IMR-90 (cell line): ENCODE results near the gene FOXQ1. TPM values are rescaled to one million over a fixed set of nuclear protein-coding genes. Genes with fewer than 3 reads are reported as not detected.

Experiments used
- ATAC-seq: fragments of 200-7000 bp; cut with Tn5 transposase; 2 replicates; pipeline ENCODE4 v1.9.1; 2020; ENCODE audit warnings: low read depth, mild to moderate bottlenecking, moderate library complexity
- BruUV-seq: library from RNA; stranded (reverse); fragments of 400-500 nt; replicated peaks from 2 replicates; lab custom pipeline; 2021; lab: Mats Ljungman, UMichigan
- CTCF ChIA-PET: fragments of 300-600 bp; formaldehyde crosslinking; extraction: SDS; loops from one replicate; lab custom pipeline; 2021; ENCODE audit warnings: antibody characterized with exemption; lab: Yijun Ruan, JAX
- POLR2A ChIA-PET: fragments of 300-600 bp; sonication (Branson Sonifier 250); formaldehyde crosslinking; loops from one replicate; lab custom pipeline; 2022; ENCODE audit warnings: antibody characterized with exemption; ENCODE audit not compliant: unreplicated experiment; lab: Charles Lee
- DNase-seq: peaks from one replicate; pipeline ENCODE4 v3.0.0; 2013
- H2AFZ ChIP-seq: replicated peaks from 2 replicates; pipeline ENCODE3; 2013; ENCODE audit warnings: low read length, mild to moderate bottlenecking; ENCODE audit not compliant: poor library complexity
- H2AK5ac ChIP-seq: 2 replicates; pipeline ENCODE4 v1.6.1; 2013; ENCODE audit warnings: low read depth, low read length, inconsistent platforms
- H2AK9ac ChIP-seq: replicated peaks from 2 replicates; pipeline ENCODE3; 2013; ENCODE audit warnings: mild to moderate bottlenecking, low read depth, low read length, moderate library complexity; ENCODE audit not compliant: poor library complexity
- H2BK120ac ChIP-seq: 2 replicates; pipeline ENCODE4 v1.6.1; 2013; ENCODE audit warnings: low read depth, low read length, inconsistent platforms
- H2BK15ac ChIP-seq: 3 replicates; pipeline ENCODE4 v1.6.1; 2013; ENCODE audit warnings: low read depth, low read length, inconsistent platforms
- H2BK20ac ChIP-seq: 2 replicates; pipeline ENCODE4 v1.6.1; 2013; ENCODE audit warnings: low read depth, mild to moderate bottlenecking, inconsistent platforms, low read length, moderate library complexity
- H2BK5ac ChIP-seq: 2 replicates; pipeline ENCODE4 v1.6.1; 2013; ENCODE audit warnings: mild to moderate bottlenecking, low read depth, low read length, inconsistent platforms; ENCODE audit not compliant: poor library complexity, severe bottlenecking
- H3K14ac ChIP-seq: replicated peaks from 2 replicates; pipeline ENCODE4 v1.6.1; 2013; ENCODE audit warnings: low read depth, low read length, inconsistent platforms
- H3K18ac ChIP-seq: 2 replicates; pipeline ENCODE4 v1.6.1; 2013; ENCODE audit warnings: low read depth, low read length, control low read depth
- H3K23ac ChIP-seq: 2 replicates; pipeline ENCODE4 v1.6.1; 2013; ENCODE audit warnings: low read depth, low read length, inconsistent platforms
- H3K27ac ChIP-seq: 2 replicates; pipeline ENCODE4 v1.5.1; 2013; ENCODE audit warnings: mild to moderate bottlenecking, control low read depth, low read length; ENCODE audit not compliant: insufficient read depth
- H3K27me3 ChIP-seq: 2 replicates; pipeline ENCODE4 v1.6.1; 2013; ENCODE audit warnings: low read length; ENCODE audit not compliant: control insufficient read depth, insufficient read depth
- H3K36me3 ChIP-seq: 2 replicates; pipeline ENCODE4 v1.6.1; 2013; ENCODE audit warnings: low read length, mixed read lengths; ENCODE audit not compliant: control insufficient read depth, insufficient read depth
- H3K4ac ChIP-seq: 2 replicates; pipeline ENCODE4 v1.6.1; 2013; ENCODE audit warnings: low read depth, low read length, inconsistent platforms
- H3K4me1 ChIP-seq: 2 replicates; pipeline ENCODE4 v1.6.1; 2013; ENCODE audit warnings: low read length, mixed read lengths; ENCODE audit not compliant: control insufficient read depth, insufficient read depth
- H3K4me2 ChIP-seq: 2 replicates; pipeline ENCODE4 v1.6.1; 2013; ENCODE audit warnings: low read depth, mild to moderate bottlenecking, control low read depth, low read length, moderate library complexity
- H3K4me3 ChIP-seq: 2 replicates; pipeline ENCODE4 v1.5.1; 2013; ENCODE audit warnings: low read depth, mild to moderate bottlenecking, control low read depth, low read length, moderate library complexity; ENCODE audit not compliant: insufficient read depth
- H3K56ac ChIP-seq: 2 replicates; pipeline ENCODE4 v1.6.1; 2013; ENCODE audit warnings: low read length, inconsistent platforms; ENCODE audit not compliant: insufficient read depth; ENCODE audit errors: extremely low read depth
- H3K79me1 ChIP-seq, 2 experiments: 2 replicates each; pipeline ENCODE4 v1.6.1; 2013; ENCODE audit warnings: low read length in 2 of 2, inconsistent platforms in 1 of 2, low read depth in 1 of 2
- H3K9ac ChIP-seq: 2 replicates; pipeline ENCODE4 v1.6.1; 2013; ENCODE audit warnings: low read depth, low read length, control low read depth
- H3K9me1 ChIP-seq: 2 replicates; pipeline ENCODE4 v1.6.1; 2013; ENCODE audit warnings: low read length, inconsistent platforms; ENCODE audit not compliant: insufficient read depth
- H3K9me3 ChIP-seq: 2 replicates; pipeline ENCODE4 v1.6.1; 2013; ENCODE audit warnings: low read length; ENCODE audit not compliant: control insufficient read depth, insufficient read depth
- H4K20me1 ChIP-seq: 2 replicates; pipeline ENCODE4 v1.6.1; 2013; ENCODE audit warnings: low read length, inconsistent platforms; ENCODE audit not compliant: insufficient read depth
- H4K5ac ChIP-seq: 2 replicates; pipeline ENCODE4 v1.6.1; 2013; ENCODE audit warnings: mild to moderate bottlenecking, low read depth, low read length, control low read depth
- H4K8ac ChIP-seq, 2 experiments: 2 replicates each; pipeline ENCODE4 v1.6.1; 2013; ENCODE audit warnings: low read depth in 2 of 2, low read length in 2 of 2, control low read depth in 1 of 2, inconsistent platforms in 1 of 2
- H4K91ac ChIP-seq: 2 replicates; pipeline ENCODE4 v1.6.1; 2013; ENCODE audit warnings: low read depth, low read length, inconsistent platforms; ENCODE audit not compliant: insufficient read depth
- CHD1 ChIP-seq: IDR thresholded peaks from 2 replicates; pipeline ENCODE4 v1.6.1; 2012; ENCODE audit warnings: low read depth, low read length, improper control_type of control experiment
- NFE2L2 ChIP-seq: fragments of 150-350 bp; IDR thresholded peaks from 2 replicates; pipeline ENCODE4 v1.6.1; 2016; ENCODE audit warnings: low read depth, mild to moderate bottlenecking, low read length
- RCOR1 ChIP-seq: IDR thresholded peaks from 2 replicates; pipeline ENCODE4 v1.6.1; 2012; ENCODE audit warnings: mild to moderate bottlenecking, low read length, improper control_type of control experiment; ENCODE audit not compliant: insufficient replicate concordance
- SMC3 ChIP-seq: fragments of 150-350 bp; IDR thresholded peaks from 2 replicates; pipeline ENCODE4 v1.6.1; 2016; ENCODE audit warnings: low read depth, mild to moderate bottlenecking, antibody characterized with exemption, low read length, moderate library complexity
- WGBS, 2 experiments: methylation state at CpG; one replicate each; pipeline versions ENCODE4 v1.1.5 to v1.1.7; 2013; ENCODE audit warnings: missing lambda C conversion rate in 2 of 2; ENCODE audit not compliant: insufficient read length in 1 of 2; ENCODE audit errors: extremely low coverage in 2 of 2; 5-methylcytosine and 5-hydroxymethylcytosine counted together
- dilution Hi-C: fragments of 300-500 bp; cut with HindIII; formaldehyde crosslinking; loops from one replicate; pipeline ENCODE4 v1.14.3; 2018; ENCODE audit warnings: low sequenced_read_pairs; ENCODE audit not compliant: unreplicated experiment
- in situ Hi-C: fragments of 300-500 bp; cut with MboI; formaldehyde crosslinking; loops from 3 replicates; pipeline ENCODE4 v1.14.3; 2019; ENCODE audit warnings: low sequenced_read_pairs, inconsistent platforms, mixed read lengths
- intact Hi-C: fragments of 100-400 bp; cut with micrococcal nuclease; formaldehyde crosslinking; loops from 2 replicates; pipeline ENCODE4 v1.10.0; 2022
- polyA plus RNA-seq, 3 experiments: library from polyadenylated mRNA; depleted of rRNA; stranded (reverse); fragments of >200 nt; gene quantifications; 2 replicates each; pipeline ENCODE4 v1.2.3, GENCODE V29; 2012; ENCODE audit warnings: low replicate concordance in 1 of 3
- total RNA-seq: library from RNA; depleted of rRNA; stranded (reverse); fragments of >200 nt; gene quantifications from 2 replicates; pipeline ENCODE4 v1.2.3, GENCODE V29; 2012

The FOXQ1 gene
- total and polyA plus RNA-seq, 2 of the 4 experiments (the other 2 are of a cell fraction), result not detected

DNA sequence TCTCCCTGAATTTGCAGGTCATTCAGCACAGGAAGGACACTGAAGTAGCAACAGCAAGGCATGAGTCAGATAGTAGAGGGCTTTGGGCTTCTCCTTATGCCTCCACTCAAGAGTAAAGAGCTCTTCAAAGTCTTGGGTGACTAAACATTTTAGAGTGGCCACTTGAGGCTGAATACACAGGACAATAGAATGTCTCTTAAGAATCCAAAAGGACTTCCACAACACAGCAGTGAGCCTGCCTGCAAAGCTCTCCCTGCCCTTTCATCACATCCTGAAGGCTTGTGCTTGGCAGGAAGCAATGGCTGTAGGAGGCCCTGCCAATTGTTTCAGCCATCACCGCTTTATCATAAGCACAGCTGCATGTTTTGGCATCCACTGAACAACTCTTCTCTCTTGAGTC lies 36.8 kb downstream of the FOXQ1 start:
- Histone ChIP-seq H2AK5ac (no peak overlapping the region), H3K14ac (no peak overlapping the region), H2BK20ac (no peak overlapping the region), H3K9ac (no peak overlapping the region), H3K4me3 (no peak overlapping the region), H3K27ac (no peak overlapping the region), H4K8ac (no peak overlapping the region), H3K23ac (no peak overlapping the region), H3K18ac (no peak overlapping the region), H4K20me1 (no peaks in the 10 kb centered on the region), H2BK5ac (no peak overlapping the region), H4K5ac (no peak overlapping the region), H3K9me3 (peaks cover 6% of the 10 kb centered on the region; the same call in 1 of the 2 replicates), H4K91ac (no peak overlapping the region), H3K4me2 (no peak overlapping the region), H3K36me3 (no peaks in the 10 kb centered on the region), H3K4me1 (peaks cover 7% of the 10 kb centered on the region), H2AFZ (no peak overlapping the region), H2BK120ac (no peak overlapping the region), H3K4ac (no peak overlapping the region), H3K79me1 (no peaks in the 10 kb centered on the region), H3K9me1 (0 out of 2 replicates have a peak, but pooled peaks cover 4% of the 10 kb centered on the region), H2BK15ac (no peak overlapping the region), H3K56ac (no peak overlapping the region), H3K27me3 (no peaks in the 10 kb centered on the region), H2AK9ac (no peak overlapping the region)
- TF ChIP-seq SMC3, result no peak
- no peak for TF ChIP-seq RCOR1
- TF ChIP-seq NFE2L2, result no peak
- TF ChIP-seq CHD1, result no peak
- BruUV-seq, result no TSS peak
- POLR2A ChIA-PET, result no interaction called here
- dilution Hi-C loops, result no loop called here
- DNase-seq (peak; percentile 55), ATAC-seq (no peak)
- WGBS, 2 experiments, result no CpG with 5 or more reads among the region's 1 CpG
- in situ Hi-C loops, result no loop called here
- intact Hi-C loops, result no loop called here
- CTCF ChIA-PET, result no interaction called here
